HG03442 (cell line): ENCODE results near the gene CLIC1.

Experiments
- ATAC-seq: cut with Tn5 transposase; IDR thresholded peaks from one replicate; pipeline ENCODE4 v1.9.1; 2021; ENCODE audit warnings: mild to moderate bottlenecking, moderate library complexity; ENCODE audit not compliant: unreplicated experiment

The CLIC1 gene

DNA sequence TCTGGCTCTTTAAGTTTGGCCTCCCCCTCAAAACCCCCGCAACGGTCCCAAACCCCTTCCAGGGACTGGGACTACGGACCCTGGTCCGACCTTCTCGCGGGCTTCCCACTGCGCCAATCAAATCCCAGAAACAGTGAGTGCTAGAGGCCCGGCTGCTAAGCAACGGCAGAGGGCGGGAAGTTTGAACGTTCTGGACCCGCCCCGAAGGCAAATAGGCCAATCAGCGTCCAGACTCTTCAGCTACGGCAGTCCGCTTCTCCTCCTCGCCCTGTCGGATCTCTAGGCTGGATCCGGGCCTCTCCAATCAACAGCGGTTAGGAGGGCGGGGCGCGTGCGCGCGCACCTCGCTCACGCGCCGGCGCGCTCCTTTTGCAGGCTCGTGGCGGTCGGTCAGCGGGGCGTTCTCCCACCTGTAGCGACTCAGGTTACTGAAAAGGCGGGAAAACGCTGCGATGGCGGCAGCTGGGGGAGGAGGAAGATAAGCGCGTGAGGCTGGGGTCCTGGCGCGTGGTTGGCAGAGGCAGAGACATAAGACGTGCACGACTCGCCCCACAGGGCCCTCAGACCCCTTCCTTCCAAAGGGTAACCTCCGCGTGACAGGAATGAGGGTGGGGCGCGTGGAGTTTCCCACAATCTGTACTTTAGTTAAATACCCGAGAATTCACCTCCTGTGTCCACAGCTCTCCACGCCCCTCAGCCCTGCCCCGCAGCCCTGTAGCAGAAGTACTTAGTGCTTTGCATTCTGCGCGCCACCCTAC lies 3.5 kb upstream of the CLIC1 start, which contains the start of gene MSH5:
TSS of gene MSH5 (plus strand) at position 367 of the 758 bp plus-strand sequence. CDS start 462 bp downstream, outside the sequence.
- peak; percentile 76 for ATAC-seq

DNA sequence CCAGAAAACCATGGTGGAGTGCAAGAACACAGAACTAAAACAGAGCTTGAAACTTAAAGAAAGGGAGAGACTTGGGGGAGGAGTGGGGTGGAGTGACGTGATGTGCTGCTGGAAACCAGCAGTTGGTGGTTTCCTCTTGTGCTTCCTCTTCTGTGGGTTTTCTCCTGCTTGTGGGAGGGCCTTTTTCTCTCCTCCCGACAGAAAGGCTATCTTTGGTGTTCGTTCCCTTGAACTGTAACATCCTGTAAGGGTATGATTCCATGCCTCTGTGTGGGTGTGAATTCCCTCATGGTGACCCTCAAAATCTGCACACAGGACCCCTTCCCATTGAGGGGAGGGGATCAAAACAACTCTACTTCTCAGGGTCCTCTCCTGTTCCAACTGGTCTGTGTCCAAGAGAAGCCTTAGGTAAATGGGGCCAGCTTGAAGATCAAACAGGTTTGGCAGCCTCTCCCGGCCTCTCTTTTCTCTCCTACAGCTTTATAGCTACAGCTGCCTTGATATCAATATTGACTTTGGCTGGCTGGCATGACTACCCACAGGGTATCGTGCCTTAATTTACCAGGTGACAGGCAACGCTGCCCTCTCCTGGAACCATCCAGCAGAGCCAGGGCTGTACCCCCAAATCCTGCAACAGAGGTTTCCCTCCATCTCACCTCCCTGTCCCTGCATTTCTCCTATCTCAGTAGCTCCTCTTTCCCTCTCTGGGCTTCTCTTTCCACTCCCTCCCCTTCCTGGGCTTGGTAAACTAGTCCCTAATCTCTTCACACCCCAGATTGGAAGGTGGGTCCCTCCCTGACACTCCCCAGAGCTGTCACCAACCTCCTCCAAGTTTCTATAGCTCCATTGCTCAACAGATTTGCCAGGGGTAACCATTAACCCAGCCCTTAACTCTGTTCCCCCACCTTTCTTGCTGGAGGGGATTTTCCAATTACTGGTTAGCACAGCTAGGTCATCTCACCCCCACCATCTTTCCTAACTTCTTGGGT lies 2.0 kb upstream of the CLIC1 start:
- ATAC-seq, result no peak

DNA sequence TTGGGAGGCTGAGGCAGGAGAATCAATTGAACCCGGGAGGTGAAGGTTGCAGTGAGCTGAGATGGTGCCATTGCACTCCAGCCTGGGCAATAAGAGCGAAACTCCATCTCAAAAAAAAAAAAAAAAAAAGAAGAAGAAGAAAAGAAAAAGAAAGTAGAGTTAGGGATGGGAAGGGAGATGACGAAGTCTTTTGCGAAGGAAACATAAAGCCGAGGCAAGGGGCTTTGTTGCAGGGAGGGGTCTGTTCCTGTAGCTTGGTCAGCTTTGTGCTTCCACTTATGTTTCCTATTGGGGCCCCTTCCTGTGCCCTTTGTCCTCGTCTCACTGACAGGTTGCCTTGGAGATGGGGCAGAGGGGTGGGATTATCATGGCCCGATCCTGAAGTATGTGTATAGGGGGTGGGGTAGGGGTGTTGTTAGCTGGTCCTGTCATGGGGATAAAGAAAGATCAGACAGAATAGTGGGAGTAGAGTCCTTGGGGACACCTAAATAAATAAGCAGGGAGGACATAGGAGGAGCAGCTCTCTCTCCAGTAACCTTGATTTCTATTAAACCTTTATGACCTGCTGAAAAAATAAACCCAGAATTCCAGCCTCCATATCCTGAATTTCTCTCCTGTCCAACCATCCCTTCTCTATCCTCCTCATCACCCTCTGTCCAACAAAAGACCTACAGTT lies 1.1 kb upstream of the CLIC1 start:
- no peak for ATAC-seq

DNA sequence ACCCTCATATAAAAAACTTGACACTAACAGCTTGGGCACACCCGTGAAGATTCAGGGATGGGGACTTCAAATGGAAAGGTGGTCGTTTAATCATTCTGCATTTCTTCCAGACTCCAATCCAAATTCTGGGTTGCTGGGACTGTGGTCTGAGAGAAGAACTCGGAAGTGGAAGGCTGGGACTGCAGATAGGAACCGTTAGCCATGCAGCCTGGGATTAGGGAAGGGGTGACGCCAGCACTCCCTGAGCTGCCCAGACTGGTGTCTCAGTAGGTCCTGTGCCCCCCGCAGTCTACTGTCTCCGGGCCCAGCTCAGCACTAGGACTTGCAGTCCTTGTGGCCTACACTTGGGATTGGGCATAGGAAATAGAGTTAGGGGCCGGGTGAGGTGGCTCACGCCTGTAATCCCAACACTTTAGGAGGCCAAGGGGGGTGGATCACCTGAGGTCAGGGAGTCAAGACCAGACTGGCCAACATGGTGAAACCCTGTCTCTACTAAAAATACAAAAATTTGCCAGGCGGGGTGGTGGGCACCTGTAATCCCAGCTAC lies 511 bp upstream of the CLIC1 start:
- ATAC-seq, result no peak

DNA sequence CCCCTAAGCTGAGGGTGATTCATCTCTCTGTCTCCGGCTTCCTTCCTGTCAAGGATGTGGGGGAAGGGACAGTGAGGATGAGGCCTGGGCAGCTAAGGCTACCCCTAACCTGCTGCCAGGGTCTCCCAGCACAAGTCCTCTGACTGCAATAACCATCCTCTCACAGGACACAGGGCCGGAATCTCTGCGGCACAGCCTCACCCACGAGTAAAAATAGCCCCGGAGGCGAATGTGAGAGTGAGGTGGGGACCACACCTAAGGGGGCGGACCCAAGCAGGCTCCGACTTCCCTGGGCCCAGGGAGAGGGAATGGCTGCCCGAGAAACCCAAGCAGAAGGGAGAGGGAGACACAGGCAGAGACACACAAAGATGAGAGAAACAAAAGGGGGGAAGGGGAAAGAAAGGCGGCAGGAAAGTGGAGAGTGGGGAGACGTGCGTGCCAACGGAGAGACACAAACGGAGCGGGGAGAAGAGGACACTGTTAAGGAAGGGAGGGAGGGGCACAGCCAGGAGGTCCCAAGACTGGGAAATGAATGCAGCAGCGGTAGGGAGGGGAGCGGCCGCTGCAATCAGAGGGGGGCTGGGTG lies 1.4 kb downstream of the CLIC1 start:
- ATAC-seq, result no peak

DNA sequence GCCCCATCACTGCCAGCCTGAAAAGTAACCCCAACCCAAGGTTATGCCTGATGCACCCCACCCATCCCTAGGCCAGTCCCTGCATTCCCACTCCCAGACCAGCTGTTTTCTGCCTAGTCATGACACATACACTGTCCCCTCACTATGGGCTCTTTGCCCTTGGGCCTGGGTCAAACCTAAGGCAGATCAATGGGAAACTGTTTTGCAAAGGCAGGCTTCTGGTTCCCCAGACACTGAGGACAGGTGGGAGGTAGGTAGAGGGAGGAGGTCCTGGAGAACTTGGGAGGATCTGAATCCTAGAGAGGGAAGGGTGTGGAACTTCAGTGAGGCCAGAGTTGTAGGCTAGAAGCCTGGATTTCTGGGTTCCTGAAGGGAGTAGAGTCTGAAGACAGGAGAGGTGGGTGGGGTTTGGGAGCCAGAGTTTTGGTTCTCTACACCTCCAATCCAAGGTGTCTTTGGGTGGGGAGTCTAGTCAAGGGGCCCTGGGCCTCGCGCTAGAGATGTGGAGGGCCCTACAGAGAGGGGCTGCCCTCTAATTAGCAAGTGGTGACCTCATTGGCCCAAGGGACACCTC lies 2.0 kb downstream of the CLIC1 start:
- ATAC-seq, result no peak

DNA sequence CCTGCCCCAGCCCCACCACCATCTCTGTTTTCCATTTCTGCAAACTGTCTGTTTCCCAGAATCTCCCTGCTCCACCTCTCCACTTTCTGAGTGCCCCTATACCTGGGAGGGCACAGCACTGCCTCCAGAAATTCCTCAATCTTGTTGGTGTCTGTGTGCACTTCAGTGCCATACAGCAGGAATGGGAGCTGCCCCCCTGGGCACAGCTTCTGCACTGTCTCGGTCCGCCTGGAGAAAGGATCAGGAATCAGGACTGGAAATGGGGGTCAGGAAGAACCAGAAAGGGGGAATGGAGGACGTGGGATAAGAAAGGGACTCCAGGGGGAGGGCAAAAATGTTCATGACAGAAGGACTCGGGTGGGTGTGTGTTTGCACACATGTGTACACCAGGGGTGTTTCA lies 2.6 kb downstream of the CLIC1 start:
- ATAC-seq, result no peak

DNA sequence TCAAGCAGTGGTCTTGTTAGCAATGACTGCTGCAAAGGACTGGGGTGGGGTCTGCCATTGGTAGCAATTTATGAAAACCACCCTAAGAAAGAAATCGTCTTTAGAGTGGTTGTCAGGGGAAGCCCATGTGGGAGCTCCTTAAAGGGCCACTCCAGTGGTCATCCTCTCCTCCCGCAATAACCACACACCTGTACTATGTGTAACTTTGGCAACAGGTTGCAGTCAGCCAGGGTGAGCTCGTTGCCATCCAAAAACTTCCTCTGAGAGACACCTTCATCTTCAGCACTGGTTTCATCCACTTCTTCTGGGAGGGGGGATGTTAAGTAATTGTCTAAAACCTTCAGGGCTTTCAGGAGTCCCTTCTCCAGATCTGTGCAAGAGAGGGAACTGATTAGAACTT lies 4.3 kb downstream of the CLIC1 start:
- no peak for ATAC-seq

DNA sequence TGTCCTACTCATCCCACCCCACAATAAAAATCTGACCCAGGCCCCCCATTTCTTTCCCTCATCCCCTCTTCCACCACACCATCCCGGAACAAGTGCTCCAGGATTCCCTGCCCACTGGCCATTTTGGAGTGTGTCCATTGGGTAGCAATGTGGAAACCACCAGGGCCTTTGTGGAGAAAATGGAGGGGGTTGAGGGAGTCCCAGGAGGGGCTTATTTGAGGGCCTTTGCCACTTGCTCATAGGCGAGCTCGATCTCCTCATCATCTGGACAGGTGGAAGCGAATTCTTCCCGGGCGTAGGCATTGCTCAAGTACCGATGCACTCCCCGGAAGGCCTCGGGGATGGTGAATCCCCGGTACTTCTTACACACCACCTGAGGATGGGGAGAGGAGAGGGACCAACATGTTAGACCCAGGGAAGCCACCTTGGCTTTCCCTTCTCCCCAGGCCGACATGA lies 5.7 kb downstream of the CLIC1 start:
- no peak for ATAC-seq

DNA sequence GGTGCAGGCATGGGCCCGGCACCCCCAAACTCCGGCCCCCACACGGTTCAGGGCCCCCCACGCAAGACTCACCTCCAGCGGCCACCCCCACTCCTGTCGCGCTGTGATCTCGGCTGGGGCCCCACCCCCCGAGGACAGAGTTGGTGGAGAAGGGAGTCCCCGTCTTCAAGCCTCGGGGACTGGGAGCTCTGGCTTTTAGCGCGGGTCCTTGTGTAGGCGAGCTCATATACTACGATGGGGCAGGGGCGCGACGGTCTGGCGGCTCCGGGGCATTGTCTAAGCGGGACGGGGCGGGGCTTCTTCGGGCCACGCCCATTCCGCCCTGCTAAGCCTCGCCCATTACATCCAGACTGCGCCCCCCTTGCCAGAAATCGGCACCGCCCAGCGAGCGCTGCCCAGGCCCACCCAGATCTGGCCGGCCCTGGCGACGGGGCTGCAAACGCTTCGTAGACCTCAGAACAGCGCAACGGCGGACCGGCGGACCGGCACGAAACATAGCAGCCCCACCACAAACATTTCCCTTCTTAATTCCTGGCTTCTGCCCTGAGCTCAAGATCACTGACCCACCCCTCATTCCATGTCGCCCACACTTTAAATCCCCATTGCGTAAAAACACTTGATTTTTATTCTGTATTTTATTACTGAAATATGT lies 6.2 kb downstream of the CLIC1 start:
- ATAC-seq, result no peak

DNA sequence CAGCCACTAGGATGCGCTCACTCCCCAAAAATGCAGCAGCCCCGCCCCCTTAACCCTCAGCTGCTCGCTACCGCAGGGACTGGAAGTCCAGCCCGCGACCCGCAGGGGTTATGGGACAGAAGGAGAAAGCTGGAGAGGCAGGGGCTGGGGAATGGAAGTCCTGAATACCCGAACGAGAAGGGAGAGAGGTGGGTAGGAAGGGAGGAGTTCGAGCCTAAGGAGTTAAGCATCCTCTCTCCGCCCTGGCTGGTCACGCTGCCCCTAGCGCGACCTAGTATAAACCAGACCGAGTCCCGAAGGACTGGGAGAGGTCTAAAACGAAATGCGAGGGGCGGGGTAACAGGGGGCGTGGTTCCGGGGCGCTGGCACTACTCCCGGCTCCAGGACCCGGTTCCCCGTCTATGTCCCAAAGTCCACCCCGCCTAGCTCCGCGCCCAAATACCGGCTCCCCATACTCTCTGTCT lies 6.8 kb downstream of the CLIC1 start:
- ATAC-seq, result peak; percentile 39

DNA sequence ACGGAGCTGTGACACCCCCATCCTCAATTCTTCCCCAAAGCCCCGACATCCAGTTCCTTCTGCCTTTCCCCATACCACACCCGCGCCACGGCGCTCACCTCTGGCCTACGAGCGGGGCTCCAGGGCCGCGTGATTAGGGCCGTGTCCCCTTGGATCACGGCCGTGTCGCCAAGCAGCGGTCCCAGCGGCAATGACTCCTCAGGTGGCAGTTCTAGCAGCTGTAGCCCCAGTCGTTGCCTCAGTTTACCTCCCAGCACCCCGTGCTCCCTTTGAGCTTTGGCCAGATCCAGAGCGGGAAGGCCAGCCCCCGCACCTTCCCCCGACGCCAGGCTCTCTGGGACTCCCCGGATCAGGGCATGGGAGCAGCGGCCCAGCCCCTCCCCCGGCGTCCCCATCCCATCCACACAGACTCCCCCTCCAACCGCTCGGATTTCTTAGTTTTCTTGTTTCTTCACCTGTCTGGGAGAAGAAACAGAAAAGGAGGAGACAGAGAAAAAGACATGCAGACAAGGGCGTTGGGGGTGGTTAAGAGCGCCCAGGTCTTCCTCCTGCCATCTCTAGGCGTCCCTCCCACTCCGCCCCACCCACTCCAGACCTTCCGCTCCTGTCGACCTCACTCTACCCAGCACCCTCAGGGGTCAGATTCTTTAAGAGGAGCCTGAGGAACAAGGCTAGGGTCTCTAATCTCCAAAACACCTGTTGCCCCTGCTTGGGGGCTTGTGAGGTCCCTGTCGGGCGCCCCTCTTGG lies 7.4 kb downstream of the CLIC1 start, which contains the start of gene DDAH2:
TSS of gene DDAH2 (minus strand) at position 533 of the 748 bp plus-strand sequence. CDS start at position 395, 138 bp downstream.
- no peak for ATAC-seq

DNA sequence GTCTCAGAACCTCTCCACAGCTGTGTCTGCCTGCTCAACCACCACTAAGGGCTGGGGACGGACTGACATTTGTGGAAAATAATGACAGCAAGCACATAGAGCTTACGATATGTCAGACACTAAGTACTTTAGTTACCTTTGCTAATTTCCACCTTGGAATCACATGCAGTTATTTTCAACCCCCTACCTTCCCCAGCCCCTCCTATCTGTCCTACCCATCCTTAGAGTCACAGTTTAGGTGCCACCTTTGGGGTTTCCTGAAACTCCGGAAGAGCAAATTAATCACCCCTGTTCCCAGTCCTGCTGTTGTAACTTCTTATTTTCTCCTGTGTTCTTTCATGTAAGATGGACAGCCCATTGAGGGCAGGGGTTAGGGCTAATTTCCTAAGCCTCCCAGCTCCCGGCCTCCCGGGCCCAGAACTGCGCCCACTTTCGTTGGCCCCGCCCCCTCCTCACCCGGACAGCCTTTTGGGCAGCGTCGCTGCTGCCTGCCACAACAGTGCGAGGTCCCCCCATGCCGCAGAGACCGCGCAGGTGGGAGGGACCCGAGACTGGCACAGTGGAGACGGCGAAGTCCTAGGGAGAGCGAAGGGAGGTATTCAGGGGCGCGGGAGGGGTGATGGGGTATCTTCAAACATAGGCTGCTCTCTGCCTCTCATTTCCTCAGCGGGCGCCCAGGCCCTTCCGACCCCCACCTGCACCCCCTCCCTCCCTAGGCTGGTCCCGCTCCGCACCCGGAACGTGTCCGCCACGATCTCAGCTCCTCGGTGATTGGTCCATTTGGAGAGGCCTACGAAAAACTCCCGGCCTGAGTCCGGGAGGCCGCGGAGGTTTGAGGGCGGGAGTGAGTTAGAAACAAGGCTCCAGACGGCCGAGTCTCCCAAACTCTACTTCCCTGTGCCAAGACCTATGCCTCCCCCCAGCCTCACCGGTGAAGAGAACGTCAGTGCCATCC lies 8.3 kb downstream of the CLIC1 start:
- no peak for ATAC-seq

DNA sequence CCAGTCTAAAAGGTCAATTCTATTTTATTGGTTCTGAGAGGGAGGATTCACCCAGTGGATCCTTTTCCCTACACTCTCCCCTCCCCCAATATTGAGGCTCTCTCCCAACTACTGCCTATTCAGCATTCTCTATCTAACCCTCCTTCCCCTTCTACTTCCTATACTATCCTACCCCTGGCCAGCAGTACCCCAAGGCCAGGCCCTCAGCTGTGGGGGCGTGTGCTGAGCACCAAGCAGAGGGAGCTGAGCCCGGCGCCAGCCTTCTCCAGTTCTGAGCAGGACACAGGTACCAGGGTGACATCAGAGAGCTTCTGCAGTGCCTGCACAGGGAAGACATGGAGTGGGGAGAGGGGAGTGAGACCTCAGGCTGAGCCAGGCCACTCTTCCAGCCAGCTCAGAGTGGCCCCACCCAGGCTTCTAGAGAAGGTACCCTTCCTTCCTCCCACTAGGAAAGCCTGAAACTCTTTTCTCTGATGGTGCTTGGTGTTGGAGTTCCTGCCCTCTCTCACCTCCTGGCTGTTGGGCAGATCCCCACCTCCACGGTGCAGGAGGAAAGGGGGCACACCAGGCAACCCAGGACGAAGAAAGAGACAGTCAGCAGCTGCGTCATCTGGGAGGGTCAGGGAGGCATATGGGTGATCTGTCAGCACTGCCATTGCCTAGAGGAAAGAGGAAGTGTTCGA lies 9.2 kb downstream of the CLIC1 start:
- ATAC-seq, result no peak

DNA sequence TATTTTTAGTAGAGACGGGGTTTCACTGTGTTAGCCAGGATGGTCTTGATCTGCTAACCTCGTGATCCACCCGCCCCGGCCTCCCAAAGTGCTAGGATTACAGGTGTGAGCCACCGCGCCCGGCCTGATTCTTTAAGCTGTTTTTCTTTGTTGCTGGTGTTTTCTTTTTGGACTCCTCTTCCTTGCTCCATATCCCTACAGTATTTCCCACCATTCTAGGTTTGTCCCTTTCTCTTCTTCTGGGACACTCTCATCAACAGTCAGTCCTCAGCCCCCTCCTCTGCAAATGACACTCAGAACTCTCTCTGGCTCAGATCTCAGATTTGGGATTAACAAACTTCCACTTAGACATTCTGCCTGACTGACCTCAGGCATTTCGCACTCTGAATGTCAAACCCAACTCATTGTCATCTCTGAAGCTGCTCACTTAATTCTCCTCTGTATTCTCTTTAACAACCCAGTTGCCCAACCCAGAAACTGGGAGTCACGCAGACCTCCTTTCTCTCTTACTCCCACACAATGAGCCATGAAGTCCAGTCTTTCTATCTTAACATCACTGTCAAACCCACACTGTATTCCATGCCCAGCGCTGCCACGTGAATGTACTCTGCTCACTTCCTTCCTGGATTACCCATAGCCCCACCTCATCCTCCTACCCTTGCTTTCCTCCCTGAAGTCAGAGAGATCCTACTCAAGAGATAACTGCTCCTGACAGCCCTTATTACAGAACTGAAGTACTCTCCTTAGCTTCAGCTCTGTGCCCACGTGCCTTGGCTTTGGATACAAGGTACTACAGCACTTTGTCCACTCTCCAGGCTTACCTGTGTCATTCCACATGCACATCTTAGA lies 10.6 kb downstream of the CLIC1 start:
- no peak for ATAC-seq
